Body of pancreas (tissue), 4 donors: ENCODE data around the gene ORAI1.

ENCODE experiments used
- POLR2A ChIP-seq, 3 donors: fragments of 450-650 bp; IDR thresholded peaks; one replicate each; pipeline ENCODE4 v1.6.1; 2016; ENCODE audit warnings: antibody characterized with exemption in 3 of 3, mild to moderate bottlenecking in 2 of 3
- TF ChIP-seq, protein P1 (sequence below), 7 experiments: fragments of 450-650 bp in 4 of 7; fragments of 200-600 bp in 3 of 7; sonication (generic) in 3 of 7; IDR thresholded peaks; one replicate each; pipeline ENCODE4 v1.5.1; 2016 to 2019; ENCODE audit warnings: antibody characterized with exemption in 7 of 7

DNA sequence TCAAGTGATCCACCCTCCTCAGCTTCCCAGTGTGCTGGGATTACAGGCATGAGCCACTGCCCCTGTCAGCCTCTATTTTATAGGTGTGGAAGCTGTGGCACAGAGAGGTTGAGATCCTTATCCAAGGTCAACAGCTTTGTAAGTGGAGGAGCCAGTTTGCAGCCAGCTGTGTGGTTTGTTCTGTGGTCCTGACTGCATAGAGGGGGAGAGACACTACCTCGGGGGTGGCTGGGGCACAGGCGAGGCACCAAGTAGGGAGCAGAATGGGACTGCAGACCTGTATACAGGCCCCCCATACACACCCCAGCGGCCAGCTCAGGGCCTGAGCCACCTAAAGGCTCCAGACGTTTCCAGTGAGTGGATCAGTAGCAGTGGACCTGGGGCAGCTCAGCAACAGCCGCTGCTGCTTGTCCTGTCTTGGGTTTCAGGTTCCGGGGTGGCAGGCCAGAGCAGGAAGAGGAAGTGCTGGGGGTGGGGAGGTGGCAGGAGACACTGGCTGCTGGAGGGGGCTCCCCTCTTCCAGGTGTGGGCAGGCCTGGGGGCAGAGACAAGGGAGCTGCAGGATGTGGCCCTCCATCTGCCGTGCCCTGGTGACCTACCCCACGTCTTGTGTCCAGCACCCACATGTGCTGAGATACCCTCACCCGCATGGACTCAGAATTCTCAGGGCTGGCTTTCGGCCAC is 11.0 kb downstream of the ORAI1 start:
- TF ChIP-seq, protein P1, sequence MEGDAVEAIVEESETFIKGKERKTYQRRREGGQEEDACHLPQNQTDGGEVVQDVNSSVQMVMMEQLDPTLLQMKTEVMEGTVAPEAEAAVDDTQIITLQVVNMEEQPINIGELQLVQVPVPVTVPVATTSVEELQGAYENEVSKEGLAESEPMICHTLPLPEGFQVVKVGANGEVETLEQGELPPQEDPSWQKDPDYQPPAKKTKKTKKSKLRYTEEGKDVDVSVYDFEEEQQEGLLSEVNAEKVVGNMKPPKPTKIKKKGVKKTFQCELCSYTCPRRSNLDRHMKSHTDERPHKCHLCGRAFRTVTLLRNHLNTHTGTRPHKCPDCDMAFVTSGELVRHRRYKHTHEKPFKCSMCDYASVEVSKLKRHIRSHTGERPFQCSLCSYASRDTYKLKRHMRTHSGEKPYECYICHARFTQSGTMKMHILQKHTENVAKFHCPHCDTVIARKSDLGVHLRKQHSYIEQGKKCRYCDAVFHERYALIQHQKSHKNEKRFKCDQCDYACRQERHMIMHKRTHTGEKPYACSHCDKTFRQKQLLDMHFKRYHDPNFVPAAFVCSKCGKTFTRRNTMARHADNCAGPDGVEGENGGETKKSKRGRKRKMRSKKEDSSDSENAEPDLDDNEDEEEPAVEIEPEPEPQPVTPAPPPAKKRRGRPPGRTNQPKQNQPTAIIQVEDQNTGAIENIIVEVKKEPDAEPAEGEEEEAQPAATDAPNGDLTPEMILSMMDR (IDR thresholded peaks at IDR 0.05), result no peak
- no peak for TF ChIP-seq POLR2A (IDR thresholded peaks at IDR 0.05)
